HG03045 (cell line): ENCODE measurements around the gene CHST3.
"Not testable (repeated sequence)": the region's sequence is repeated elsewhere in the genome, so short reads cannot be mapped to it uniquely, and the experiment has no call there.

ENCODE experiments used
- ATAC-seq: cut with Tn5 transposase; IDR thresholded peaks from one replicate; pipeline ENCODE4 v1.9.1; 2021; ENCODE audit warnings: mild to moderate bottlenecking, moderate library complexity; ENCODE audit not compliant: unreplicated experiment

CHST3 gene

GRCh38 chr10:71948496-71949067, 15.6 kb upstream of the CHST3 start:
- no peak for ATAC-seq

- no peak for ATAC-seq
These were observed 13.5 kb upstream of the CHST3 start for GRCh38 chr10:71950683-71951082.

GRCh38 chr10:71952745-71953144, 11.4 kb upstream of the CHST3 start:
- ATAC-seq = no peak

GRCh38 chr10:71957546-71958275, 6.5 kb upstream of the CHST3 start:
- ATAC-seq = no peak

- no peak for ATAC-seq
These were observed 4.7 kb upstream of the CHST3 start for GRCh38 chr10:71959526-71959925.

- no peak for ATAC-seq
These were observed 2.4 kb upstream of the CHST3 start for GRCh38 chr10:71961831-71962230.

- no peak for ATAC-seq
These were observed 1.3 kb upstream of the CHST3 start for GRCh38 chr10:71962901-71963300.

GRCh38 chr10:71963351-71964097, 671 bp upstream of the CHST3 start:
- no peak for ATAC-seq

- no peak for ATAC-seq
These were observed 734 bp downstream of the CHST3 start for GRCh38 chr10:71964743-71965515.

- ATAC-seq = no peak
These were observed 1.4 kb downstream of the CHST3 start for GRCh38 chr10:71965623-71966022.

- ATAC-seq = no peak
These were observed 2.1 kb downstream of the CHST3 start for GRCh38 chr10:71966046-71967004.

- ATAC-seq = not testable (repeated sequence)
These were observed 3.8 kb downstream of the CHST3 start for GRCh38 chr10:71967958-71968357.

GRCh38 chr10:71968553-71969474, 4.6 kb downstream of the CHST3 start:
- no peak for ATAC-seq

- no peak for ATAC-seq
These were observed 5.7 kb downstream of the CHST3 start for GRCh38 chr10:71969929-71970328.

- ATAC-seq = no peak
These were observed 6.1 kb downstream of the CHST3 start for GRCh38 chr10:71970331-71970730.

GRCh38 chr10:71970869-71971268, 6.7 kb downstream of the CHST3 start:
- no peak for ATAC-seq

GRCh38 chr10:71971311-71971731, 7.1 kb downstream of the CHST3 start:
- ATAC-seq = no peak

GRCh38 chr10:71971769-71972555, 7.8 kb downstream of the CHST3 start:
- ATAC-seq = no peak
